ENCODE data around the gene UPK2.
"Not testable (repeated sequence)": the region's sequence is repeated elsewhere in the genome, so short reads cannot be mapped to it uniquely, and the experiment has no call there.

Gene UPK2

GRCh38 chr11:118975771-118976709 is 19.9 kb downstream of the UPK2 start:
- no peak for TF ChIP-seq POLR2A (IDR thresholded peaks at IDR 0.05; ENCODE audit: low read length)
- TF ChIP-seq GATA1 (IDR thresholded peaks at IDR 0.05; ENCODE audit: low read depth, low read length): no peak
- DNase-seq: no peak

GRCh38 chr11:118979434-118979833 is 23.3 kb downstream of the UPK2 start:
- TF ChIP-seq POLR2A (IDR thresholded peaks at IDR 0.05; ENCODE audit: low read length) (no peak), GATA1 (IDR thresholded peaks at IDR 0.05; ENCODE audit: low read depth, low read length) (no peak)
- no peak for DNase-seq

- TF ChIP-seq POLR2A (IDR thresholded peaks at IDR 0.05; ENCODE audit: low read length) (no peak), GATA1 (IDR thresholded peaks at IDR 0.05; ENCODE audit: low read depth, low read length) (no peak)
- DNase-seq: peak; percentile 42
Measured at GRCh38 chr11:118980191-118980881, 24.2 kb downstream of the UPK2 start.

GRCh38 chr11:118984337-118984736 is 28.2 kb downstream of the UPK2 start:
- not testable (repeated sequence) for DNase-seq

GRCh38 chr11:118984825-118985224 is 28.7 kb downstream of the UPK2 start:
- DNase-seq: no peak
- TF ChIP-seq POLR2A (IDR thresholded peaks at IDR 0.05; ENCODE audit: low read length) (no peak), GATA1 (IDR thresholded peaks at IDR 0.05; ENCODE audit: low read depth, low read length) (no peak)

- DNase-seq: no peak
- TF ChIP-seq POLR2A (IDR thresholded peaks at IDR 0.05; ENCODE audit: low read length) (no peak), GATA1 (IDR thresholded peaks at IDR 0.05; ENCODE audit: low read depth, low read length) (no peak)
Measured at GRCh38 chr11:118988280-118988679, 32.2 kb downstream of the UPK2 start.

GRCh38 chr11:118991486-118992038 is 35.5 kb downstream of the UPK2 start:
- DNase-seq: not testable (repeated sequence)

- DNase-seq: peak; percentile 47 to 60
- no peak for TF ChIP-seq GATA1 (IDR thresholded peaks at IDR 0.05; ENCODE audit: low read depth, low read length)
- no peak for TF ChIP-seq POLR2A (IDR thresholded peaks at IDR 0.05; ENCODE audit: low read length)
Measured at GRCh38 chr11:118996926-118997626, 41.0 kb downstream of the UPK2 start.

- DNase-seq: peak; percentile 95 to 96
Measured at GRCh38 chr11:118997627-118998387, 41.7 kb downstream of the UPK2 start, which contains the start of gene CENATAC. Gene CENATAC (plus strand): TSS chr11:118998138. CDS start chr11:118998198, 60 bp downstream.

GRCh38 chr11:118998388-118998717 is 42.3 kb downstream of the UPK2 start:
- TF ChIP-seq GATA1 (IDR thresholded peaks at IDR 0.05; ENCODE audit: low read depth, low read length): no peak
- no peak for TF ChIP-seq POLR2A (IDR thresholded peaks at IDR 0.05; ENCODE audit: low read length)
- DNase-seq: no peak

More at GRCh38 chr11:118997627-118998387, 41.7 kb downstream of the UPK2 start, which contains the start of gene CENATAC:
- TF ChIP-seq GATA1 (IDR thresholded peaks at IDR 0.05; ENCODE audit: low read depth, low read length): no peak
- TF ChIP-seq POLR2A (IDR thresholded peaks at IDR 0.05; ENCODE audit: low read length): peak; percentile 90

- TF ChIP-seq POLR2A (IDR thresholded peaks at IDR 0.05; ENCODE audit: low read length): no peak
- TF ChIP-seq GATA1 (IDR thresholded peaks at IDR 0.05; ENCODE audit: low read depth, low read length): no peak
- peak in 1 of 2 experiments; percentile 43 for DNase-seq
Measured at GRCh38 chr11:118998822-118999221, 42.7 kb downstream of the UPK2 start.

- TF ChIP-seq POLR2A (IDR thresholded peaks at IDR 0.05; ENCODE audit: low read length) (no peak), GATA1 (IDR thresholded peaks at IDR 0.05; ENCODE audit: low read depth, low read length) (no peak)
- DNase-seq: peak; percentile 38 to 51
Measured at GRCh38 chr11:119000906-119001305, 44.8 kb downstream of the UPK2 start.

GRCh38 chr11:119006656-119007055 is 50.6 kb downstream of the UPK2 start:
- DNase-seq: peak in 1 of 2 experiments; percentile 26
- no peak for TF ChIP-seq GATA1 (IDR thresholded peaks at IDR 0.05; ENCODE audit: low read depth, low read length)
